GM19438 (cell line): ENCODE results near the gene ACTR5.
"Not testable (repeated sequence)": the region's sequence is repeated elsewhere in the genome, so short reads cannot be mapped to it uniquely, and the experiment has no call there.

Experiments
- ATAC-seq: cut with Tn5 transposase; IDR thresholded peaks from one replicate; pipeline ENCODE4 v1.9.1; 2021; ENCODE audit warnings: low read depth; ENCODE audit not compliant: unreplicated experiment

ACTR5 gene

GRCh38 chr20:38804221-38804620 lies 56.0 kb downstream of the ACTR5 start:
- no peak for ATAC-seq

DNA sequence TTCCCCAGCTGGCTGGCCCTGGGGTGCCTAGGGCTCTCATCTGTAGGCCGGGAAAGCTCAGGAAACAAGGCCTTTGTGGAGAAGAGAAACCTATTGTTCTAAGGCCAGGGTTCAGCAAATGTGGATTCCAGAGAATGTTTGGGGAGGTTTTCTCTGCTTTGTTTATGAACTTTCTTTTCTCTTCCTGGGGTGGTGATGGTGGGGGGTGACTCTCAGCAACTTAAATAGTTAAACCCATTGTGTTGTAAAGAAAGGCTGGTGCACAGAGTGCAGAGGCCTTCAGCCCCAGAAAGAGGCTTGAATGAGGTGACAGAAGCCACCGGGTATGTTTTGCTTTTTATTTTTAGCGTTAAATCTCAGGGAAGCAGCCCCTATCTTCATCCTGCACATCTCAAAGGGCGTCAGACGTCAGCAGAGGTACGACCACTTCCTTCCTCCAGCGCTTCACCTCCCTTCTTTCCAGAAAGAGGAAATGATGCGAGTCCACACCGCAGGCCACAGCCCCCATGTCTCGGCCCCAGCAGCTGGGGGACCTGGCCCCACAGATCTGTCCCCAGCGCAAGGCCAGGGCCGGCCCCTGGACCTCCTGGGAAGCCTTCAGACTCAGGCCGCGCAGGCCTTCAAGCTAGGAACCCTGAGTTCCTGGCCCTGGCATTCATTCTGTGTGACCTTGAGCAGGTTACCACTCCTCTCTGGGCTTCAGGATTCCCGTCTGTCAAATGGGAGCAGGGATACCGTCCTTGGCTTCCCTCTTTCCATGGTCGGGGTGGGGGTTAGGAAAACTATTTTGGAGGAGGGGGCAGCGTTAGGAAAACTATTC lies 56.6 kb downstream of the ACTR5 start:
- ATAC-seq = peak; percentile 52

GRCh38 chr20:38805502-38805957 lies 57.3 kb downstream of the ACTR5 start, which contains the start of gene PPP1R16B:
Gene PPP1R16B, plus strand, starts transcription at chr20:38805697. Its CDS starts 30,229 bp downstream, at chr20:38835926.
- peak; percentile 57 for ATAC-seq

- ATAC-seq = no peak
Measured at GRCh38 chr20:38805958-38806854, 57.9 kb downstream of the ACTR5 start.

- ATAC-seq = peak; percentile 22
Measured at GRCh38 chr20:38806855-38807655, 58.8 kb downstream of the ACTR5 start.

GRCh38 chr20:38809942-38810341 lies 61.7 kb downstream of the ACTR5 start:
- no peak for ATAC-seq

DNA sequence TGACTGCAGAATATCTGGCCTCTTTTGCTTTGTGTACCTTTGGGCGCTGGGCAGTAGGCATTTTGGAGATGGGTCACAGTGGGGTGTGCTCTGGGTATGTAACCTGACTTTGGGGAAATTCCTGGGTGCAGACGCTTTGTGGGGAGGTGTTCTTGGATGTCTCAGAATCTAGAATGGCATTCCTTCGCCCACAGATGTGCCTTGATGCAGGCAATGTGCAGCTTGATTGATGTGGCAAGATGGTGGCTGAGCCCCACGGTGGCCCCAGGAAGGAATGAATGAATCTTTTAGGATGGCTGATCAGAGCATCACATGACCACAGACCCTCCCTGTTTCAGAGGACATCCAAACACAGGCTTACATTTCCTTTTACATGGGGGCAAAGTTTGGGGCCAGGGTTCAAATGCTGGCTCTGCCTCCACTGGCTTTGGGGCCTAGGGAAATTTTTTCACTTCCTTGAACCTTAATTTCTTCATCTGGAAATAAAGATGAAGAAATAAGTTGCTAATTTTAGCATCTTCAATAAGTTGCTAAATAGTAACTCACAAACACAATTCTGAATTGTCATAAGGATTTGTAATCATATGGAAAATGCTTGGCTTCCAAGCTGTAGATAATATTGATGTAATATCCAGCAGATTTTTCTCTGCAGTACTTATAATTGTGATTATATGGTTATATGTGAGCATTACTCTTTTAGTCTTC lies 62.8 kb downstream of the ACTR5 start:
- no peak for ATAC-seq

GRCh38 chr20:38811769-38812168 lies 63.5 kb downstream of the ACTR5 start:
- no peak for ATAC-seq

DNA sequence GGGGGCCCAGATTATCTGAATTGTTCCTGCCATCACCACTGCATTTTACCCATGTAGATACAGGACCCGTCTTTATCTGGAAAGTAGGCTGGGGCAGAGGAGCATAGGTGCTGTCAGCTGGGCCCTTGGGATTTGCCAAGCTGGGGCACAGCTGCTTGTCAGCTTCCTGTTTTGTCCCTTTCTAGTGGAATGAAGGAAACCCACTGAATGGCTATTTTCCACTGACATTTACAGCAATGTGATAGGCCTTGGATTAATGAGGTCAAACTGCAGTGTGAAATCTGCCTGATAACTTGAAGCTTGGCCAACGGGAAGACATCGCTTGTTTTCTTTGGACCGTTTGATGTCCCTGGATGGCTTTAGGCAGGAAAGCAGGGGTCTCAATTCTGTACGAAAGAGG lies 63.9 kb downstream of the ACTR5 start:
- no peak for ATAC-seq

DNA sequence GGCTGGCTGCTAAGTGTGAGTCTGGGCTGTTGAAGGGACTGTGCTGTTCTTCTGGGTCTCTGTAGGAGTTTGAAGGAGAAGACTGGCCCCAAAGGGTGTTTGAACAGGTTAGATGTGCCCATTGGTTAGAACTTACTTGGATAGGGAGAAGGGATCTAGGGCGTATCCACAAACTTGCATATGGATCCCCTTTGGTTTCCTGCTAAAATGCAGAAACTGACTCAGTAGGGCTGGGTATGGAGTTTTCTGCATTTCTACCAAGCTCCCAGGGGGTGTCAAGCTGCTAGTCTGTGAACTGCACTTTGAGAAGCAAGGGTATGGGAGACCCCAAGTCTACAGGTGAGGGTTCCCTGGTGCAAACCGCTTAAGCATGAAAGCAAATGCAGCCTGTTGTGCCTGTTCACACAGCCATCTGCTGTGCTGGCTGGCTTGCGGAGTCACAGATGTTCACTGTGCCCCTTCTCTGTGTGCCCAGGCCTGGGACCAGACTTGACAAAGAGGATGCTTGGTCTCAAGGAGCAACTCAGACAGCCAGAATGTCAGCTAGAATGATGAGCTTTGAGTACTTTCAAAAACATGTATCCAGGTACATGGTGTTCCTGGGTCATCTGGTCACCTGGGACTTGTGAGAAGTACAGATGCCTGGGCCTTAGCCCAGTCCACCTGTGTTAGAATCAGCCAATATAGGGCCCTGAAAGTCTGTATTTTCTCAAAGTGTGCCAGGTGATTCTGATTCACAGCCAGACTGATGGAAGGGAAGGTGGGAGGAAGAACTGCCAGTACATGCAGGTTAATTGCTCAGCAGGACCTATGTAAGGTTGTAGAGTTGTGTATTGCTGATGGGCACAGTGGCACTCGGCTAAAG lies 64.7 kb downstream of the ACTR5 start:
- ATAC-seq = no peak

- ATAC-seq = not testable (repeated sequence)
Measured at GRCh38 chr20:38813574-38813962, 65.3 kb downstream of the ACTR5 start.

GRCh38 chr20:38815446-38815845 lies 67.2 kb downstream of the ACTR5 start:
- ATAC-seq = no peak

DNA sequence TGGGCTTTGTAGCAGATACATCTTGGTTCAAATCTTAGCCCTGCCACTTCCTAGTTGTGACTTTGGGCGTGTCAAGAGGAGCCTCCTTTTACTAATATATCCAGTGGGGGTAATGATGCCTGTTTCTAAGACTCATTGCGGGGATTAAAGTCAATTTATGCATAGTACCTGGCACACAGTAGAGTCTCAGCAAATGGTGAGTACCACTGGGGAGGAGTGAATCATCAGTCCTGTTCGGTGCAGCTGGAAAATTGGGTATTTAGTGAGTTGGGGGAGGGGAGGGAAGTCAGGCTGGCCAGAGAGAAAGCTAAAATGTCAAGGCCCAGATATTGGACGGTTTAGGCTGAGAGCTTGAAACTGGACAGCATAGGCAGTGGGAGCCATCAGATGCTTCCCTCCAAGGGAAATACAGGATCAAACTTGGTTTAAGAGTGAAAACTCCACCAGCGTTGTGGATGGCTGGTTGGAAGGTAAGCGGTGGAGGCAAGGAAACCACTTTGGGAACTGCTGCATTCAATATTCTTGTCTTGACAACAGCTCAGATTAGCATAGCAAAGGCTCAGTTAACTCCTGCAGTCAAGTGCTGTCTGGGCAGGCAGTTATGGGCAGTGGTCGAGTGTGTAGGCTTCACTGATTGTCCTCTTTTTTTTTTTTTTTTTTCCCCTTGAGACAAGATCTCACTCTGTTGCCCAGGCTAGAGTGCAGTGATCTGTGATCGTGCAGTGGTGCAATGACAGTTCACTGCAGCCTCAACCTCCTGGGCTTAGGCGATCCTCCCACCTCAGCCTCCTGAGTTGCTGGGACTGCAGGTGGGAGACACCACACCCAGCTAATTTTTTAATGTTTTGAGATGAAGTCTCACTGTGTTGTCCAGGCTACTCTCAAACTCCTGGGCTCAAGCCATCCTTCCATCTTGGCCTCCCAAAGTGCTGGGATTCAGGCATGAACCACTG lies 70.1 kb downstream of the ACTR5 start:
- ATAC-seq = no peak
